Fibroblast of villous mesenchyme (primary cell): ENCODE measurements around the gene FBXO8. TPM values are rescaled to one million over a fixed set of nuclear protein-coding genes. Genes with fewer than 3 reads are reported as not detected.

Source experiments
- DNase-seq: peaks from one replicate; pipeline ENCODE4 v3.0.0-alpha.2; 2010; ENCODE audit warnings: low read depth
- H3K4me3 ChIP-seq: 2 replicates; pipeline ENCODE4 v1.5.1; 2011; ENCODE audit warnings: low read depth, mild to moderate bottlenecking, low read length
- total RNA-seq: library from RNA; depleted of rRNA; stranded (reverse); fragments of >200 nt; gene quantifications from 2 replicates; pipeline ENCODE4 v1.2.3, GENCODE V29; 2012
- TF ChIP-seq, protein P1 (sequence below): IDR thresholded peaks from 2 replicates; pipeline ENCODE4 v1.5.1; 2012; ENCODE audit warnings: low read depth, mild to moderate bottlenecking, low read length; ENCODE audit not compliant: insufficient read depth

Gene FBXO8
- total RNA-seq, 1 donor, result 32.8 TPM

DNA sequence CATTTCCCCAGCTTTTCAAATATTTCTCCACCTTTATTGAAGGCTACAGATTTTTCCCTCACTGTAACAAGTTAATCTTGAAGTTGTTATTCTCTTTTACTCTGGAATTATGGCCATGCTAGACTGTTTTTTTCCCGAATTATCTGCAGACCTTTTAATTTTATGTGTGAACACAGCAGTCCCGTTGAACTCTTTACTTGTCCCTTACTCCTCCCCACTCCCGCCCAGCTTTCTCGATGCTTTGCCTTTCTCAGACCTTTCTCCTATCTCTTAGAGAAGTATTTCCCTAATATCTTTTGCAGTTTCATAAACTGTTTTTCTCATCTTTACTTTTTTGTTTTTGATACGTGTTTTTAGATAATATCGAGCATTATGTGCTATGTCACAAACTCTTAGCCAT, 1.0 kb upstream of the FBXO8 start:
- DNase-seq, result no peak
- TF ChIP-seq, protein P1, sequence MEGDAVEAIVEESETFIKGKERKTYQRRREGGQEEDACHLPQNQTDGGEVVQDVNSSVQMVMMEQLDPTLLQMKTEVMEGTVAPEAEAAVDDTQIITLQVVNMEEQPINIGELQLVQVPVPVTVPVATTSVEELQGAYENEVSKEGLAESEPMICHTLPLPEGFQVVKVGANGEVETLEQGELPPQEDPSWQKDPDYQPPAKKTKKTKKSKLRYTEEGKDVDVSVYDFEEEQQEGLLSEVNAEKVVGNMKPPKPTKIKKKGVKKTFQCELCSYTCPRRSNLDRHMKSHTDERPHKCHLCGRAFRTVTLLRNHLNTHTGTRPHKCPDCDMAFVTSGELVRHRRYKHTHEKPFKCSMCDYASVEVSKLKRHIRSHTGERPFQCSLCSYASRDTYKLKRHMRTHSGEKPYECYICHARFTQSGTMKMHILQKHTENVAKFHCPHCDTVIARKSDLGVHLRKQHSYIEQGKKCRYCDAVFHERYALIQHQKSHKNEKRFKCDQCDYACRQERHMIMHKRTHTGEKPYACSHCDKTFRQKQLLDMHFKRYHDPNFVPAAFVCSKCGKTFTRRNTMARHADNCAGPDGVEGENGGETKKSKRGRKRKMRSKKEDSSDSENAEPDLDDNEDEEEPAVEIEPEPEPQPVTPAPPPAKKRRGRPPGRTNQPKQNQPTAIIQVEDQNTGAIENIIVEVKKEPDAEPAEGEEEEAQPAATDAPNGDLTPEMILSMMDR, result no peak
- H3K4me3 ChIP-seq, result peak overlapping the region; percentile 99

DNA sequence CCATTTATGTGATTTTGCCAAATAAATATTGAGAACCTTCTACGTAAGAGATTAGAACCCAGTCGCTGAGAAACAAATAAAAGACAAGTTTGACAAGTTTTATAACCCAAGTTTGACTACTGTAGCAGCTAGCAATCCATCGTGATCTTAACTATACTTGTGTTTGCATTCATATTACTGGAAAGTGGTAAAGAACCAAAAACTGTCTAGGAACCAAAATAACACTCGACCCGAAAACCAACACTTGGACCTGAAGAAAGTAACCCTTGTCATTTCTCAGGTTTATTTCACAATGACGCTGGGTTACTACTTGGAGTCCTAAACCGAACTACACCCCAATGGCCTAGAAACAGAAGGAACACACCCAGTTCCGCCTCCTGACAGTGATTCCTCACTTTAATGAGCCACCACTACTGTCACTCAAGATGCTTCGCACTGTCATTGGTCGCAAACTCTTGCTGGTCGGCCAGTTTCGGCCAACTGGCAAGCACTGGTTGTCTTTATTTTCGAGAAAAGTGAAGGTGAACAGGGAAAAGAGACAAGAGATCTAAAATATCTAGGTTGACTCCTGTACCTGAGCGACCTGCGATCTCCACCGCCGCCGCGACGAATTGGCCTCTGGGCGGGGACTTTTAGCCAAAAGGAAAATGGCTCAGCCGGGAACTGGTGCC, 496 bp downstream of the FBXO8 start:
- TF ChIP-seq, protein P1, result no peak
- H3K4me3 ChIP-seq, result peak overlapping the region; percentile 99
- peak; percentile 97 for DNase-seq

DNA sequence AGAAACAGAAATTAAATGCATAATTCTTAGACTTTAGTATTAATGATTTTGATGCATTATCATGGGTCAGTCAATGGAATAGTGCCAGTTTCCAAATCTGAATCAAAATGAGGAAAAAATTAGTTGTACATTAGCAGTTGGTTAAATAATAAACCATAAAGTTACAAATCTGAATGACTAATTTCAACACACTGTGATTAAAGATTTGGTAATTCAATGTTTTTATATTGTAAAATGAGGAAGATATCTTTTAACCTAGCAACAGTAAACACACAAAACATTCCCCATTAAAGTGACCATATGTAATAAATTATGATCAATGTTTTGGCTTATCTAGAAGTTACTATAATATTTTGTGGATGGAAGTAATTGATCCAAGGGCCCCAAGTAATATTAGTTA, 1.6 kb downstream of the FBXO8 start:
- no peak for DNase-seq
- H3K4me3 ChIP-seq, result peak overlapping the region; percentile 99
- TF ChIP-seq, protein P1, result no peak

DNA sequence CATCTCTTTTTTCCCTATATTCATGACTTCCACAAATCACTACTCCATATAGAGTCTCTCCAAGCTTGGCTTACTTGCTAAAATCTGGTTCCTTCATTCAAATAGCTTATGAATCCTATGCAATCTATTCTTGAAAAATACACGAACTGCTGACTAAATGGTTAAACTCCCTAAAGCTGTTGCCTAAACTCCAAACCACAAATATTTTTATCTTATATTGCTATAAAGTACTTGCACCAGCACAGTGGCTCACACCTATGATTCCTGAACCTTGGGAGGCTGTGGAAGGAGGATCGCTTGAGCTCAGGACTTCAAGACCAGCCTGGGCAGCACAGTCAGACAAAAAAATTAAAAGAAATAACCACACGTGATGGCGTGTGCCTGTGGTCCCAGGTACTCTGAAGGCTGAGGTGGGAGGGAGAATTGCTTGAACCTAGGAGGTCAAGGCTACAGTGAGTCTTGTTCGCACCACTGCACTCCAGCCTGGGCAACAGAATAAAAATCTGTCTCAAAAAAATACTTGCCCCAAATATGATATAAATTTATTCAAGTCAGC, 2.2 kb downstream of the FBXO8 start:
- DNase-seq, result no peak
- TF ChIP-seq, protein P1, result no peak
- H3K4me3 ChIP-seq, result peak overlapping the region; percentile 17

DNA sequence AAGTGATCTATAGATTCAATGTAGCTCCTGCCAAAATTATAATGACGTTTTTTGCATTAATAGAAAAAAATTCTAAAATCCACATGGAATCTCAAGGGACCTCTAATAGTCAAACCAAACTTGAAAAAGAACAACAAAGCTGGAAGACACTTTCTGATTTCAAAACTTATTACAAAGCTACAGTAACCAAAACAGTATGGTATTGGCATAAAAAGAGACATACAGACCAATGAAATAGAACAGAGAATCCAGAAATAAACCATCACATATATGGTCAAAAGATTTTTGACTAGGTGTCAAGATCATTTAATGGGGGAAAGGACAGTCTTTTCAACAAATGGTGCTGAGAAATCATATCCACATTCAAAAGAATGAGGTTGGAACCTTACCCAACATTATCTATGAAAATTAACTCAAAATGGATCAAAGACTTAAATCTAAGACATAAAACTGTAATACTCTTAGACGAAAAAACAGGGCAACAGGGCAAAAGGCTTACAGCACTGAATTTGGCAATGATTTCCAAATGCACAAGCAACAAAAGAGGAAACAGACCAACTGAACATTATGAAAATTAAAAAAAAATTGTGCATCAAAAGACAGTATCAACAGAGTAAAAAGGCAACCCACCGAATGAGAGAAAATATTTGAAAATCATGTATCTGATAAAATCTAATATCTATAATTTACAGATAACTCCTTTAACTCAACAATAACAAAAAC, 3.9 kb downstream of the FBXO8 start:
- no peak for DNase-seq
- no peak overlapping the region for H3K4me3 ChIP-seq
- TF ChIP-seq, protein P1, result no peak

DNA sequence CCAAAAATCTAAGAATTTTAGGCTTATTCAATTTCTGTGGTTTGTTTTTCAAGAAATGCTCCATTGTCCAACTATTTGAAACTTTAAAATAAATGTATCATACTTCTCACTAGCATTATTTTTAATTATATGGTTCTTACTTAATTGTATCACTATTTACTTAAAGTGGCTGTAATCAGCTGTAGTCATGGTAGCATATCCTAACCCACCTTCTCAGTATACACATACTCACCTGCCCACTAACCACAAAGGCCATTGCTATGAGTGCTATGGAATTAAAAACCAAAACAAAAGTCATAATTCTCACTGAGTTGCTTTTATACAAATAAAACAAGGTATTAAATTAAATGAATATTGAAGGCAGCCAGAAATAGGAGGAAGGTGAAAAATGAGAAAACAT, 5.0 kb downstream of the FBXO8 start:
- TF ChIP-seq, protein P1, result no peak
- no peak for DNase-seq

More for the DNA sequence above, 5.0 kb downstream of the FBXO8 start:
- no peak overlapping the region for H3K4me3 ChIP-seq
